Type B pancreatic cell (in vitro differentiated cells): ENCODE results near the gene FOLR2. TPM values are rescaled to one million over a fixed set of nuclear protein-coding genes. Genes with fewer than 3 reads are reported as not detected.
"Not testable (repeated sequence)": the region's sequence is repeated elsewhere in the genome, so short reads cannot be mapped to it uniquely, and the experiment has no call there.

Experiments used
- DNase-seq: peaks from one replicate; pipeline ENCODE4 v3.0.0; 2021; ENCODE audit warnings: mixed read lengths; ENCODE audit not compliant: unreplicated experiment; ENCODE audit errors: extremely low spot score
- H3K27ac Mint-ChIP-seq: 2 replicates; pipeline ENCODE4 v1.8.0; 2021; ENCODE audit warnings: mild to moderate bottlenecking, mixed read lengths
- H3K27me3 Mint-ChIP-seq: 2 replicates; pipeline ENCODE4 v1.8.0; 2021; ENCODE audit warnings: mixed read lengths
- H3K36me3 Mint-ChIP-seq: 2 replicates; pipeline ENCODE4 v1.8.0; 2021; ENCODE audit warnings: mixed read lengths
- H3K4me1 Mint-ChIP-seq: one replicate; pipeline ENCODE4 v1.8.0; 2021; ENCODE audit warnings: mixed read lengths; ENCODE audit not compliant: unreplicated experiment
- H3K4me3 Mint-ChIP-seq: 2 replicates; pipeline ENCODE4 v1.8.0; 2021; ENCODE audit warnings: mild to moderate bottlenecking, mixed read lengths
- H3K9me3 Mint-ChIP-seq: 2 replicates; pipeline ENCODE4 v1.8.0; 2021; ENCODE audit warnings: mixed read lengths
- CTCF ChIP-seq: fragments of 200-600 bp; sonication (generic); conservative IDR thresholded peaks from 2 replicates; pipeline ENCODE4 v1.5.0; 2021; ENCODE audit warnings: antibody characterized with exemption, mild to moderate bottlenecking
- total RNA-seq: library from RNA; stranded (reverse); gene quantifications from 2 replicates; pipeline ENCODE4 v1.2.1, GENCODE V29; 2021; ENCODE audit warnings: low replicate concordance

FOLR2 gene
- total RNA-seq, 1 donor from 2014 or later: not detected

GRCh38 chr11:72190631-72191071 lies 25.9 kb upstream of the FOLR2 start:
- DNase-seq: no peak
- Mint-ChIP-seq H3K4me3 (no peak overlapping the region), H3K4me1 (peaks cover 20% of the 10 kb centered on the region), H3K9me3 (no peaks in the 10 kb centered on the region), H3K36me3 (no peaks in the 10 kb centered on the region), H3K27ac (peak overlapping the region; percentile 8), H3K27me3 (no peaks in the 10 kb centered on the region)
- TF ChIP-seq CTCF: no peak

GRCh38 chr11:72191961-72192381 lies 24.6 kb upstream of the FOLR2 start, which contains the start of gene FOLR1:
Gene FOLR1, plus strand, starts transcription at chr11:72192140. Its CDS starts 34 bp downstream, at chr11:72192174.
- no peak within 1 kb of the TSS for H3K4me3 Mint-ChIP-seq
- H3K27me3 Mint-ChIP-seq: no peaks in the 10 kb centered on the region
- peaks cover 27% of the 10 kb centered on the region for H3K4me1 Mint-ChIP-seq
- no peak for TF ChIP-seq CTCF
- DNase-seq: no peak
- H3K27ac Mint-ChIP-seq: no peak within 1 kb of the TSS
- no peaks in the 10 kb centered on the region for H3K9me3 Mint-ChIP-seq
- H3K36me3 Mint-ChIP-seq: no peaks in the 10 kb centered on the region

GRCh38 chr11:72195518-72196270 lies 20.9 kb upstream of the FOLR2 start:
- Mint-ChIP-seq H3K27ac (peak overlapping the region; percentile 66), H3K36me3 (no peaks in the 10 kb centered on the region), H3K4me3 (no peak overlapping the region), H3K9me3 (no peaks in the 10 kb centered on the region), H3K27me3 (no peaks in the 10 kb centered on the region), H3K4me1 (peaks cover 16% of the 10 kb centered on the region)
- DNase-seq: no peak
- no peak for TF ChIP-seq CTCF

- H3K9me3 Mint-ChIP-seq, H3K27ac Mint-ChIP-seq, DNase-seq, H3K4me1 Mint-ChIP-seq, H3K36me3 Mint-ChIP-seq, H3K27me3 Mint-ChIP-seq, H3K4me3 Mint-ChIP-seq: not testable (repeated sequence)
These were observed 15.1 kb upstream of the FOLR2 start for GRCh38 chr11:72201445-72201844.

- TF ChIP-seq CTCF: no peak
- Mint-ChIP-seq H3K36me3 (no peaks in the 10 kb centered on the region), H3K27me3 (no peaks in the 10 kb centered on the region), H3K9me3 (no peaks in the 10 kb centered on the region), H3K27ac (no peak overlapping the region), H3K4me1 (no peaks in the 10 kb centered on the region), H3K4me3 (no peak overlapping the region)
- no peak for DNase-seq
These were observed 14.0 kb upstream of the FOLR2 start for GRCh38 chr11:72202571-72202970.

- H3K27me3 Mint-ChIP-seq: no peaks in the 10 kb centered on the region
- no peaks in the 10 kb centered on the region for H3K4me1 Mint-ChIP-seq
- H3K9me3 Mint-ChIP-seq: no peaks in the 10 kb centered on the region
- TF ChIP-seq CTCF: no peak
- no peaks in the 10 kb centered on the region for H3K36me3 Mint-ChIP-seq
- H3K27ac Mint-ChIP-seq: no peak overlapping the region
- no peak overlapping the region for H3K4me3 Mint-ChIP-seq
- no peak for DNase-seq
These were observed 13.4 kb upstream of the FOLR2 start for GRCh38 chr11:72203163-72203562.
